Stimulated activated CD8-positive, alpha-beta memory T cell treated with anti-CD3 and anti-CD28 coated beads, Interleukin-12 subunit alpha, Interleukin-12 subunit beta, amount 100 ng/mL, for 24 hours (primary cell): ENCODE data around the gene JAZF1.

ENCODE experiments used
- DNase-seq: peaks from one replicate; pipeline ENCODE4 v3.0.0-alpha.2; 2020; ENCODE audit errors: extremely low read depth

JAZF1 gene

GRCh38 chr7:28008911-28009310 lies 171.7 kb downstream of the JAZF1 start:
- no peak for DNase-seq

GRCh38 chr7:28008171-28008570 lies 172.4 kb downstream of the JAZF1 start:
- DNase-seq: no peak

GRCh38 chr7:28006491-28006890 lies 174.1 kb downstream of the JAZF1 start:
- DNase-seq: no peak

- no peak for DNase-seq
Measured at GRCh38 chr7:28005847-28006231, 174.8 kb downstream of the JAZF1 start.

GRCh38 chr7:28005075-28005846 lies 175.3 kb downstream of the JAZF1 start:
- no peak for DNase-seq

- no peak for DNase-seq
Measured at GRCh38 chr7:28003408-28003807, 177.2 kb downstream of the JAZF1 start.

- DNase-seq: no peak
Measured at GRCh38 chr7:28002638-28003037, 178.0 kb downstream of the JAZF1 start.

- DNase-seq: no peak
Measured at GRCh38 chr7:28001896-28002295, 178.7 kb downstream of the JAZF1 start.

- DNase-seq: no peak
Measured at GRCh38 chr7:27999829-28000228, 180.8 kb downstream of the JAZF1 start.

GRCh38 chr7:27998382-27998781 lies 182.2 kb downstream of the JAZF1 start:
- DNase-seq: no peak

- DNase-seq: no peak
Measured at GRCh38 chr7:27997188-27997707, 183.3 kb downstream of the JAZF1 start.

GRCh38 chr7:27996141-27996540 lies 184.5 kb downstream of the JAZF1 start:
- DNase-seq: no peak

- DNase-seq: no peak
Measured at GRCh38 chr7:27995228-27995627, 185.4 kb downstream of the JAZF1 start.

- DNase-seq: no peak
Measured at GRCh38 chr7:27994639-27995038, 186.0 kb downstream of the JAZF1 start.

- DNase-seq: no peak
Measured at GRCh38 chr7:27992755-27993493, 187.7 kb downstream of the JAZF1 start.

GRCh38 chr7:27992097-27992496 lies 188.5 kb downstream of the JAZF1 start:
- no peak for DNase-seq

GRCh38 chr7:27991006-27991528 lies 189.5 kb downstream of the JAZF1 start:
- no peak for DNase-seq

GRCh38 chr7:27976531-27976930 lies 204.1 kb downstream of the JAZF1 start:
- no peak for DNase-seq

- no peak for DNase-seq
Measured at GRCh38 chr7:27973625-27974024, 207.0 kb downstream of the JAZF1 start.

- DNase-seq: no peak
Measured at GRCh38 chr7:27972276-27972675, 208.3 kb downstream of the JAZF1 start.

GRCh38 chr7:27971171-27971812 lies 209.3 kb downstream of the JAZF1 start:
- no peak for DNase-seq

- no peak for DNase-seq
Measured at GRCh38 chr7:27970350-27970749, 210.2 kb downstream of the JAZF1 start.
